HUDEP-2 (cell line): ENCODE results near the gene ACVR2B.
"Not testable (repeated sequence)": the region's sequence is repeated elsewhere in the genome, so short reads cannot be mapped to it uniquely, and the experiment has no call there.

Experiments
- DNase-seq, 76 experiments: peaks; one replicate each; lab custom pipeline; 2025; ENCODE audit not compliant: unreplicated experiment in 76 of 76; lab: John Stamatoyannopoulos, UW

Gene ACVR2B

DNA sequence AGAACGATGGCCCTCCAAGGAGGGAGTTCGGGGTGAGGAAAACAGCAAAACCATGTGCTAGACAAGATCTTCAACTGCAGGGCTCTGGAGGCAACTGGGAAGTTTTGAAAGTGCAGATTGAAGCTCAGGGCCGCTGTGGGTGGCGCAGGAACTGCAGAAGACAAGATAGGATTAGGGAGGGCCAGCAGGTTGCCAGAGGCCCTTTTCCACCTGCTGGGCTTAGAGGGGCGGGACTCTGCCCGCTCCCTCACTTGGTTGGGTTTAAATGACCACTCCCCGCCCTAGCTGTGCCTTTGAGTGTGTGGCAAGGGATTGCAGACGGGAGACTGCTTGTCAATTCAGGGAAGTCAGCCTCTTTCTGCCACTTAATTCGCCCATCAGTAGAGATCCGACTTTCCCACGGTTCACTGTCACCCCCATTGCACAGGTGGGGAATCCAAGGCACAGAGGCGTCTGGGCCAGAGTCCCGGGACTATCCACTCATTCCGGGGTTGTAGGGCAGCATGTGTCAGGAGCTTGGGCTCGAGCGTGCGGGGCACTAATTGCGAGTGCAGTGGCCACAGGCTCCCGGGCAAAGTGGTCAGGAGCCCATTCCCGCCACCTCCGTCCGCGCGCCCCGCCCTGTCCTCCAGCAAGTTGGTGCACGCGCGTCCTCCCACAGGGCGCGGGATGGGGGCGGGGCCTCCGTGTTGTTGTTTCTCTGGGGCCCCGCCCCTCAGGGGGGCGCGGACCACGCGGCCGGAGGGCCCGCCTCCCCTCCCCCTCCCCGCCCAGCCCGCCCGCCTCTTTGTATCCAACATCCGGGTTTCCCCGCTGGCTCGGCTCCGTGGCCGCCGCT lies at the start of gene ACVR2B:
TSS of gene ACVR2B (plus strand) at position 816 of the 838 bp plus-strand sequence. CDS start 433 bp downstream, outside the sequence.
- DNase-seq: peak in 64 of 76 experiments; percentile 4 to 76 (median 58)

DNA sequence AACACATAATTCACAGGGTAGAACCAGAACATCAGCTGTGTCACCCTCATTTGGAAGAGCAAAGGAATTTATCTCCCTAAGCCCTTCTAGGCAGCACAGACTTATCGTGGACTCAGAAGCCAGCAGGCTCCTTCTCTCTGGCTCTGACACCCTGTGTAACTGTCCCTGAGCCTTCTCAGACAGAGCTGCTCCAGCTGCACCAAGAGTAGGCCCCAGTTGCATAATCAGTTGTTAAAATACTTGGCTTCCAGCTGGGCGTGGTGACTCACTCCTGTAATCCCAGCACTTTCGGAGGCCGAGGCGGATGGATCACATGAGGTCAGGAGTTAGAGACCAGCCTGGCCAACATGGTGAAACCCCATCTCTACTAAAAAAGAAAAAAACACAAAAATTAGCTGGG lies 49.4 kb upstream of the ACVR2B start:
- no peak for DNase-seq

DNA sequence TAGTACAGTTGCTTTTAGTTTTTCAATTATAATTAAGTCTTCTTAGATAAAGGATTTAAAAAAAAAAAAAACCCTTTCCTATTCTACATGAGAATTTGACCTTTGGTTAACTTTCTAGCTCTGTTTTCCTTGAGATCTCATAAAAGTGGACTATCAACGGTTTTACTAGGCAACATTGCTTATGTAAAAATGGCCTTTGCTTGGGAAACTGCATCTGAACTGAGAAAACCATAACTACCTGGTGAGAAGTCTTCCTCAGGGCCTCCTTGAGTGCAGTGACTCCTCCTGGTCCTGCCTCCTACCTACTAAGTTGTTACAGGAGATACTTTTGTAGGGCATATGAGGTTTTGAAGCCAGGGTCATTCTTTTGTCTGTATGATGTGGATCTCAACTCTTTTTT lies 42.1 kb upstream of the ACVR2B start:
- no peak for DNase-seq

DNA sequence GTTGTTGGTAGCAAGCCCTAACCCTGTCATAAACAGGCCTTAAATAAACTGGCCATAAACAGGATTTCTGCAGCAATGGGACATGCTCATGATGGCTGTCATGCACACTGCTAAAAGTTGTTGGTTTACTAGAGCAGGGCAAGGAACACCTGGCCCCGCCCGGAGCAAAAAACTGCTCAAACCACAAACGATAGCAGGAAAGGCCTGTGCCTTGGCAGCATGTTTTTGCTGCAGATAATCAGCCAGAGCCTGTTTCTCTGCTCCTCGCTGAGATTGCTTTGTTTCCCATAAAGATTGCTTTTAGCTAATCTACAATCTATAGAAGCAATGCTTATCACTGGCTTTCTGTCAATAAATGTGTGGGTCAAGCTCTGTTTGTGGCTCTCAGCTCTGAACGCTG lies 32.9 kb upstream of the ACVR2B start:
- DNase-seq: not testable (repeated sequence)

DNA sequence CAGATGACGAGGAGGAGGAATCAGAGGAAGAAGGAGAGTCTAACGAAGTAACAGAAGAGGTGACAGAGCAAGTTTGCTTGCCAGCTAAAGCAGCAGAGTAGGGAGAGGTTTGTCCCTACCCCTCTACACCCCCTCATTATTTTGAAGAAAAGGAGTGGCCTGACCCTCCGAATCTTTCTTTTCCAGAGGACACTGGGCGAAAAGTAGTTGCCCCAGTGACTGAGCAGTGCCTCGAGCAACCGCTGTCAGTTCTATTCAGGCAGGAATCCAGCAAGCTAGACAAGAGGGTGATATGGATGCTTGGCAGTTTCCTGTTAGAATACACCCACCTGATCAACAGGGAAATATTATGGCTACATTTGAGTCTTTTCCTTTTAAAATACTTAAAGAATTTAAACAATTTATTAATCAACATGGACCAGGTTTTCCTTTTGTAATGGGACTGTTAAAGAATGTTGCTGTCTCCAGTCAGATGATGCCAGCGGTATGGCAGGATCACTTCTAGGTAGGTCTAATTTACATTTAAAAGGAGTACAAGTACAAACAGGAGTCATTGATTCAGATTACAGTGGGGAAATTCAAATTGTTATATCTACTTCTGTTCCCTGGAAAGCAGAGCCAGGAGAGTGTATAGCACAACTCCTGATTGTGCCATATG lies 31.9 kb upstream of the ACVR2B start:
- DNase-seq: no peak

DNA sequence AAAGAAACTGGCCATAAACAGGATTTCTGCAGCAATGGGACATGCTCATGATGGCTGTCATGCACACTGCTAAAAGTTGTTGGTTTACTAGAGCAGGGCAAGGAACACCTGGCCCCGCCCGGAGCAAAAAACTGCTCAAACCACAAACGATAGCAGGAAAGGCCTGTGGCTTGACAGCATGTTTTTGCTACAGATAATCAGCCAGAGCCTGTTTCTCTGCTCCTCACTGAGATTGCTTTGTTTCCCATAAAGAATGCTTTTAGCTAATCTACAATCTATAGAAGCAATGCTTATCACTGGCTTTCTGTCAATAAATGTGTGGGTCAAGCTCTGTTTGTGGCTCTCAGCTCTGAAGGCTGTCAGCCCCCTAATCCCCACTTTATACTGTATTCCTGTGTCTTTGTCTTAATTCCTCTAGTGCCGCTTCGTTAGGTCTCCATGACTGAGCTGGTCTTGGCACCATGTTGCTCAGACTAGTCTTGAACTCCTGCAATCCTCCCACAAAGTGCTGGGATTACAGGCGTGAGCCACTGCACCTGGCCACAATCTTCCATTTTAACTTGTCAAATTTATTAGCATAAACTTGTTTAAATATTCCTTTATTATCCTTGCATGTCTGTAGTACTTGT lies 26.8 kb upstream of the ACVR2B start:
- not testable (repeated sequence) for DNase-seq

DNA sequence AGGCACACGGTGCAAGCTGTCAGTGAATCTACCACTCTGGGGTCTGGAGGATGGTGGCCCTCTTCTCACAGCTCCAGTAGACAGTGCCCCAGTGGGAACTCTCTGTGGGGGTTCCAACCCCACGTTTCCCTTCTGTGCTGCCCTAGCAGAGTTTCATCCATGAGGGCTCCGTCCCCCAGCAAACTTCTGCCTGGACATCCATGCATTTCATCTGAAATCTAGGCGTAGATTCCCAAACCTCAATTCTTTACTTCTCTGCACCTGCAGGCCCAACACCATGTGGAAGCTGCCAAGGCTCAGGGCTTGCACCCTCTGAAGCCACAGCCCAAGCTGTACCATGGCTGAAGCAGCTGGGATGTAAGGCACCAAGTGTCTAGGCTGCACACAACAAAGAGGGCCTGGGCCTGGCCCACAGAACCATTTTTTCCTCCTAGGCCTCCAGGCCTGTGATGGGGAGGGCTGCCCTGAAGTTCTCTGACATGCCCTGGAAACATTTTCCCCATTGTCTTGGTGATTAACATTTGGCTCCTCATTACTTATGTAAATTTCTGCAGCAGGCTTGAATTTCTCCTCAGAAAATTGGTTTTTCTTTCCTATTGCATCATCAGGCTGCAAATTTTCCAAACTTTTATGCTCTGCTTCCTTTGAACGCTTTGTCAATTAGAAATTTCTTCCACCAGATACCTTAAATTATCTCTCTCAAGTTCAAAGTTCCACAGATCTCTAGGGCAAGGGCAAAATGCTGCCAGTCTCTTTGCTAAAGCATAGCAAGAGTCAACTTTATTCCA lies 20.6 kb upstream of the ACVR2B start:
- DNase-seq: not testable (repeated sequence)

DNA sequence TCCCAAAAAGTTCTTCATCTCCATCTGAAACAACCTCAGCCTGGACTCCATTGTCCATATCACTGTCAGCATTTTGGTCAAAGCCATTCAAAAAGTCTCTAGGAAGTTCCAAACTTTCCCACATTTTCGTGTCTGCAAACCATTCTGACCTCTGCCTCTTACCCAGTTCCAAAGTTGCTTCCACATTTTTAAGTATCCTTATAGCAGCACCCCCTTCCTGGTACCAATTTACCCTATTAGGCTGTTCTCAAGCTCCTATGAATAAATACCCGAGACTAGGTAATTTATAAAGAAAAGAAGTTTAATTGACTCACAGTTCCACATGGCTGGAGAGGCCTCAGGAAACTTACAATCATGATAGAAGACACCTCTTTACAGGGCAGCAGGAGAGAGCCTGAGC lies 20.0 kb upstream of the ACVR2B start:
- DNase-seq: not testable (repeated sequence)

DNA sequence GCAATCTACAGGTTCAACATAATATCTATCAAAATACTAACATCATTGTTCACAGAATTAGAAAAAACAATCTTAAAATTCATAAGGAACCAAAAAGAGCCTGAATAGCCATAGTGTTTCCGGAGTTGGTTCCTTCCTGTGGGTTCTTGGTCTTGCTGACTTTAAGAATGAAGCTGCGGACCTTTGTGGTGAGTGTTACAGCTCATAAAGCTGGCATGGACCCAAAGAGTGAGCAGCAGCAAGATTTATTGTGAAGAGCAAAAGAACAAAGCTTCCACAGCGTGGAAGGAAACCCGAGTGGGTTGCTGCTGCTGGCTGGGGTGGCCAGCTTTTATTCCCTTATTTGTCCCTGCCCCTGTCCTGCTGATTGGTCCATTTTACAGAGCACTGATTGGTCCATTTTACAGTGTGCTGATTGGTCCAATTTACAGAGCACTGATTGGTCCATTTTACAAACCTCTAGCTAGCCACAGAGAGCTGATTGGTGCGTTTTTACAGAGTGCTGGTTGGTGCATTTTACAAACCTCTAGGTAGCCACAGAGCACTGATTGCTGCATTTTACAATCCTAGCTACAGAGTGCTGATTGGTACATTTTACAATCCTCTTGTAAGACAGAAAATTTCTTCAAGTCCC lies 15.1 kb upstream of the ACVR2B start:
- not testable (repeated sequence) for DNase-seq

DNA sequence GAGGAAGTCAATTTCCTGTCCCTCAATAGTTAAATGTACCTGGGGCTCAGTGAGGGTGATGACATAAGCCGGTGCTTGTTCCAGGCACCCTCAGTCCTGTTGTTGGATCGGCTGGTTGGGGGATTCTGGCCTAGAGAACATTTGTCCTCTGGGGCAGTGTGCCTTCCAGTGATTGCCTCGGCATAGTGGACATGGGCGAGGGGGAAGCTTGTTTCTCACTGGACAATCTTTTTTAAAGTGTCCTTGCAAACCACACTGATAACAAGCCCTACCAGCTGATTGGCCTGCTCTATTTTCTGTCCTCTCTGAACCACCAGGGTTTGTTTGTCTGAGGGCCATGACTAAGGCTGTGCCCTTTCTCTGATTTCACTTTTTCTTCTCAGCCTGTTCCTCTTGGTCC lies 10.5 kb upstream of the ACVR2B start:
- not testable (repeated sequence) for DNase-seq

DNA sequence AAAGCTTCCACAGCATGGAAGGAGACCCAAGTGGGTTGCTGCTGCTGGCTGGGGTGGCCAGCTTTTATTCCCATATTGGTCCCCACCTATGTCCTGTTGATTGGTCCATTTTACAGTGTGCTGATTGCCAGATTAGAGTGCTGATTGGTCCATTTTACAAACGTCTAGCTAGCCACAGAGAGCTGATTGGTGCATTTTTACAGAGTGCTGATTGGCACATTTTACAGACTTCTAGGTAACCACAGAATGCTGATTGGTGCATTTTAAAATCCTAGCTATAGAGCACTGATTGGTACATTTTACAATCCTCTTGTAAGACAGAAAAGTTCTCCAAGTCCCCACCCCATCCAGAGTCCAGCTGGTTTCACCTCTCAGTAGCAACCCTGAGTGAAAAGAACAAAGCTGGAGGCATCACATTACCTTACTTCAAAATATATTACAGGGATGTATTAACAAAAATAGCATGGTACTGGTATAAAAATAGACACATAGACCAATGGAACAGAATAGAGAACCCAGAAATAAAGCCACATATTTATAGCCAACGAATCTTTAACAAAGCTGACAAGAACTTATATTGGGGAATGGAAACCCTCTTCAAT lies 7.5 kb upstream of the ACVR2B start:
- no peak for DNase-seq

DNA sequence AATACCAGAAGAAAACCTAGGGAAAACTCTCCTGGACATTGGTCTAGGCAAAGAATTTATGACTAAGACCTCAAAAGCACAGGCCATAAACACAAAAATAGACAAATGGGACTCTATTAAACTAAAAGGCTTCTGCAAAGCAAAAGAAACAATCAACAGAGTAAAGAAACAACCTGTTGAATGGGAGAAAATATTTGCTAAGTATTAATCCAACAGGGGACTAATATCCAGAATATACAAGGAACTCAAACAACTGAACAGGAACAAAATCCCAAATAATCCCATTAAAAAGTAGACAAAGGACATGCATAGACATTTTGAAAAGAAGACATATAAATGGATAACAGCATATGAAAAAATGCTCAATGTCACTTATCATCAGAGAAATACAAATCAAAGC lies 6.9 kb upstream of the ACVR2B start:
- DNase-seq: no peak

DNA sequence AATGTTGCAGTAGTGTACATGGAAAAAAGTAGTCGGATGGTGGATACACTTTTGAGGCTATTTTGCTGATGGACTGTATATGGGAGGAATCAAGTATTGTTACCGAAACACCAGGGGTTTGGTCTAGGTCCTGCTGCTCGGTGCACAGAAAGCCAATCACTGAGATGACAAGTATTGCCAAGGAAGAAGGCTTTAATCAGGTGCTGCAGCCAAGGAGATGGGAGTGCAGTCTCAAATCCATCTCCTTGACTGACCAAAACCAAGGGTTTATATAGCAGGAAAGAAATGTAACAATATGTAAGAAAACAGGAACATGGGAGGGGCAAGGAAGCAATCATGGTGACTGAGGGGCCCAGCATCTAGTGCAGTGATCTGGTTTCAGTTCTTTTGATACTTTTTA lies 2.8 kb upstream of the ACVR2B start:
- DNase-seq: no peak

DNA sequence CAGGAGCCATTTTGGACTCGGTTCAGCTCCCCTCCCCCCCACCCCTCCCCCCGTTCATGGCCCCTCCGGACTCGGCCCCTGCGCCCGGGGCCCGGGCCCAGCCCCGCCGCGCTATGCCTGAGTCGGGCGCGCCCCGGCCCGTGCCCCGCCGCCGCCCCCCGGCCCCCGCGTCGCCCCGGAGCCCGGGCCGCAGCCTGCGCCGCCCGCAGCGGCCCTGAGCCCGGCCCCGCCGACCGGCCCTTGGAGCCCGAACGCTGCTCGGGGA lies 155 bp downstream of the ACVR2B start:
- DNase-seq: no peak

DNA sequence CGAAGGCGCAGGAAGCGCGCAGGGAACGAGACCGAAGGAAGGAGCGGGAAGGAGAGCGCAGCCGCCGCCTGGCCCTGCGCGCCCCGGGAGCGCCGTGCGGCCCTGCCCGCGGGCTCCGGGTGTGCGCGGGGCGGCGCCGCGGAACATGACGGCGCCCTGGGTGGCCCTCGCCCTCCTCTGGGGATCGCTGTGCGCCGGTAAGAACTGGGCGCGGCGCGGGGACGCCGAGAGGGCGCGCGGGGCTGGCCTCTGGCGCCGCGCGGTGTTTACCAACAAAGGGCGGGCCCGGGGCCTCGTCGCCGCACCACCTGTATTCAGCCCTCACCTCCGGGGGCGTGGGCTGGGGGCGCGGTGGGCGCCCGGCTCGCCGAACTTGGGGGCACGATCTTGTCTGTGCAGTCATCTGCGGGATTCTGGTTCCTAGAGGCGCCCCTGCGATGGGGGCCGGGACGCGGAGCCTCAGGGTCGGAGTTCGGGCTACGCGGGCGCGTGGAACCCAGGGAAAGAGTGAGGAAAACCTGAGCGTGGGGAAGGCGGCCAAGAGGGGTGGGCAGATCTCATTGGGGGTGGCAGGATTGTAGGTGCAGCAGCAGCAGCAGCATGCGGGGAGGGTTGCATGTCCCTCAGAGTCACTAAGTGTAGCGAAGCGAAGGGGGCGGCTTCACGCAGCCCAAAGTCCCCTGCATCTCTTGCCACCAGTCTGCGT lies 641 bp downstream of the ACVR2B start:
- peak in 17 of 76 experiments; percentile 5 to 35 (median 17) for DNase-seq

DNA sequence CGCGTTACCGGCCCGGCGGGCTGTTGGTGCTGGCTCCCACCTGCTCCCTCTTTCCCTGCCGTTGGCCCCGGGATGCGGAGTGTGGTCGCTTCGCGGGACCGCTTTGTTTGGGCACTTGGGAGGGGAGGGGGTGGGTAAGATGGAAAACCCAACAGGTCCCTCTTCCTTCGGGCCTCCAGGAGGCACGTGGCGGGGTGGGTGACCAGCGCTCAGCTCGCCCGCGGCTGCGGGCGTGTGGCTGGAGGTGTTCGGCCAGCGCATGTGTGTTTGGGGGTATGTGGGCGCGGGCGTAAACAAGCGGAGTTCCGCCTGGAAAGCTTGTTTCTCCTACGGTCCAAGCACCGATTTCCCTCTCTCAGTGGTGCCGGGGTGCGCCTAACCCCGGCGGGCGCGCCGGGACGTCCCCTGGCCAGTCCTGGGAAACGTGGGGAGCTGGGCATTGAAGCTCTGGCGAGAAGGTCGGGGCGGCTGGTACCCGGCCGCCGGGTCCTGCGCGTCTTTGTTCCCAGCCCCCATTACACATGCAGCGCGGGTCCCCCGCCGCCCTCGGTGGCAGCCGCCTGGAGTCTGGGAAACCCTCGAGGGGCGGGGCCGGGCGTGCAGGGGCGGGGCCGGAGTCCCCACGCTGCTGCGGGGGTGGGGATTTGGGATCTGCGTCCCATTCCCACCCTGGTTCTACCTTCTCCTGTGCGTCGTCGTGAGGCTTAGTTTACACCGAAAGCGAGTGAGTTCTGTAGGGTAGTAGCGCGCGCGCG lies 1.4 kb downstream of the ACVR2B start:
- DNase-seq: peak in 16 of 76 experiments; percentile 1 to 42 (median 8)

DNA sequence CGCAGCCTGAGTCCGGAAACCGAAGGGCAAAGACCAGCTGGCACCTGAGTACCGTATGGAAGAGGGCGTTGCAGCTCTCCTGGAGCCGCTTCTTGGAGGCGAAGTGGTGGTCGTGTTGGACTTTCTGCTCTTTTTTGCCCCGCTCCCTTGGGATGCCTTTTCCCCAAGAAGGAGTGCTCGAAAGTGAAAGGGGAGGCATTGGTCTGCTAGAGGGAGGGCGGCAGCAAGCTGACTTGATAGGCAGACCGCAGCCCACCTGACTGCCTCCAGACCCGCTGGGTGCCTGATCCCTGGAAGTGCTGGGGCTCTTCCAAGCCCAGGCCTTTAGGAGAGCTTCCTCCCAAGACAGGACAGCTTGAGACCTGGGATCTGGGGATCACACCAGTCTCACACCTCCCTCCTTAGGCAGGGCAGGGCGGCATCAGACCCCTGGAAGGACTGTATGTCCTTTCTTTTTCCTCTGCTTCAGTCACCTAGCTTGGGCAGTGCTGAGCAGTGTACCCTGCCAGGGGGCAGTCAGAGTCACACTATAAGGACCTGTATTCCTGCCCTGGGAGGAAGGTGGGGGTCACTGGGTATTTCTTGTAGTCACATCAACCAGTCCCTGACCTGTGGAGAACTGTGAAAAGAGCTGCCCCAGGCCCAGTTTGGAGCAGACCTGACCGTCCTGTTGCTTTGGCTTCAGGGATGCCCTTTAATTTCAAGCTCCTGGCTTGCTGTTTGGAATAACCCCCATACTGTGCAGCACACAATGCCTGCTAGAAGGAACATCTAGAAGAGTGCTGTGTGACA lies 2.1 kb downstream of the ACVR2B start:
- no peak for DNase-seq
